Measurements from ENCODE around the gene SMC4.

The SMC4 gene

DNA sequence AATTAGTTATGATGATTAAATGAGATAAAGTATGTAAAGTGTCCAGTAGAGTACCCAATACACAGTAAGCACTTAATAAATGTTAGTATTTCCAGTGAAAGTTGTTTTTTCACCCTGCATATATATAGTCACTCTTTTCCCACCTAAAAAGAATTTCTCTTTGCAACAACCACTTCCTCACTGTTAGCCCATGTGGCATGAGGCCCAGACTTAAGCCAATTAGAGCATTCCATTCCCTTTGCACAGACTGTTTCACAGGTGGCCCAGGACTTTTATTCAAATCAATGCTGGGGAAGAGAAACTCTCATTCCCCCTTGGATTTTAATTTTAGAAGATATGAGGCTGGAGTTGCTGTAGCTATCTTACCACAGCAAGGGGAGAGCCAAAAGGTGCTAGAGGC lies 4.2 kb upstream of the SMC4 start:
- no peak for DNase-seq

DNA sequence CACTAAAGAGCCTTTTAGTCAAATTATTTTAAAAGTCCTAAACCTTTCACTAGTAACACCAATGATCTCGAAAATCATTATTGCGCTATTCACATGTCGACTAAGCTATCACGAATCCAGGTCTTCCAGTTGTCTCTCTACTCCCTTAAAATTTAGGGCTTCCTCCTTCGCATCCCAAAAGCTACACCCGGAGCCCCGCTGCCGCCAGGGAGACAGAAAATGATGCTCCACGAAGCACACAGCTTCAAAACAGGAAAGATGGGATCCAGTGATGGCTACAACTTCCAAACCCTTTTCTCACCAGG lies 678 bp upstream of the SMC4 start:
- no peak for DNase-seq

DNA sequence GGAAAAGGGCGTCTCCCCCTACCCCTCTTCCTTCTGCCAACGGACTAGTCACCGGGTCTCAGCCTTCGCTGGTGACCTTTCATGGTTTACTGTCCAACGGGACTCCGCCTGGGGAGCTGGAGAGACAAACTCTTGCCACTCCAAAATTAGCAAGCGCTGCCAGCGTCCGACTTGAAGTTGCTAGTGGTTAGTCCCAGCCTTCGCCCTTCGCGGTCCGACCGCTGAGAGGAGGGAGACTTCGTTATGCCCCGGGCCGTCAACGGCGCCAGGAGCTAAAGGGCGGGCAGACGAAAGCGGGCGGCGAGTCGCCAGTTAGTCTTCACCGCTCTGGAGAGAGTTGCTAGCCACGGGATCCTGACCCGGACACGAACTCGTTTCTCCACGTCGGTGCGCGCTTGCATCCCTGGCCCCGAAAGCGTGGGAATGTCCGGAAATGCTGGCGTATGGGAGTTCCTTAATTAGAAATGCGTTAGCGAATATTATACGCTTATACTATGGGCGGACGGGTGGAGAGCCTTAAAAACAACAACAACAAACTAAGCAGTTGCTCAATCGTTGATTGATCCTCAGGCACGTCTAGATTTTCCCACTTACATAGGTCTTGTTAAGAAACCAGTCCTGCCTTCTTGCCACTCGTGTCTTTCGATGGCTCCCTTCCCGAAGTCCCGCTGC lies 716 bp downstream of the SMC4 start:
- peak; percentile 42 for DNase-seq

DNA sequence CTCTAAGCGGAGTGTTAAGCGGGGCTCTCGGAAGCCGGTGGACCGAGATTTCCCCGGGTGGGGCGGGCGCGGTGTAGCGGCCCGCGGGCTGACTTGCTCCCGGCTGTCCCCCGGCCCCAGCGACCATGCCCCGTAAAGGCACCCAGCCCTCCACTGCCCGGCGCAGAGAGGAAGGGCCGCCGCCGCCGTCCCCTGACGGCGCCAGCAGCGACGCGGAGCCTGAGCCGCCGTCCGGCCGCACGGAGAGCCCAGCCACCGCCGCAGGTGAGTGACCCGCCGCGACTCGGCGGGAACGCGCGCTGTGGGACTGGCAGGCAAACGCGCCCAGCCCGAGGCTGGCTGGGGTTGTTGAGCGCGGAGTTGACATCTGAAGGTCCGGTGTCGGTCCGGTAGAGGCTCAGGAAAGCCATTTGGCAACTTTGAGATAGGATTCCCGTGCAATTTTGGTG lies 1.3 kb downstream of the SMC4 start:
- peak; percentile 27 for DNase-seq

DNA sequence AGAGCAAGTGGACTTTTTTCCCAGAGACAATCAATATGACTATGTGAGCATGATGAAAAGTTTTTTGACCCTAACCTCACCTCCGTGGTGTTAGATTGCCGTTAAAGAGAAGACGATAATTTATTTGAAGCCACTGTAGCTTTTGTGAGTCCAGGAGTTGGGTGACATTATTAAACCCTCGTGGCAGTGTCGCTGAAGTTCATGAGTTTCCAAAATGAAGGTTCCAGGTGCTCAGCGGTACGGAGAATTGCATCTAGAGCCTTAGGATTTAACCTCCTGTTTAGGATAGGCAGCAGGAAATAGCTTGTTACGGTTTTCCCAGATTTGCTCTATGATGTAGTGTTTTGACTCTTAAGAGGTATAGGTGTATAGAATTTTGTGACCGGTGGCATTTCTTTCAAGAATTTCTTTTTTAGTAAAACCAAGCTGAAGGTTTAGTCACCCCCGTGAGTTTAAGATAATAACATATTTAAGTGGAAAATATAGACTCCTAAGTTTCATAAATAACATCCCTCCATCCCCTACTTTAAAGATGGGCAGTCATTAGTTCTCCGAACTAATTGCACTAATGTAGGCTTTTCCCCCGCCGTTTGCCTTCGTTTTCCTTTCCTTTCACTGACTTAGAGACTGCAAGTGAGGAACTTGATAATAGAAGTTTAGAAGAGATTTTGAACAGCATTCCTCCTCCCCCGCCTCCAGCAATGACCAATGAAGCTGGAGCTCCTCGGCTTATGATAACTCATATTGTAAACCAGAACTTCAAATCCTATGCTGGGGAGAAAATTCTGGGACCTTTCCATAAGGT lies 2.0 kb downstream of the SMC4 start:
- DNase-seq = peak; percentile 31

DNA sequence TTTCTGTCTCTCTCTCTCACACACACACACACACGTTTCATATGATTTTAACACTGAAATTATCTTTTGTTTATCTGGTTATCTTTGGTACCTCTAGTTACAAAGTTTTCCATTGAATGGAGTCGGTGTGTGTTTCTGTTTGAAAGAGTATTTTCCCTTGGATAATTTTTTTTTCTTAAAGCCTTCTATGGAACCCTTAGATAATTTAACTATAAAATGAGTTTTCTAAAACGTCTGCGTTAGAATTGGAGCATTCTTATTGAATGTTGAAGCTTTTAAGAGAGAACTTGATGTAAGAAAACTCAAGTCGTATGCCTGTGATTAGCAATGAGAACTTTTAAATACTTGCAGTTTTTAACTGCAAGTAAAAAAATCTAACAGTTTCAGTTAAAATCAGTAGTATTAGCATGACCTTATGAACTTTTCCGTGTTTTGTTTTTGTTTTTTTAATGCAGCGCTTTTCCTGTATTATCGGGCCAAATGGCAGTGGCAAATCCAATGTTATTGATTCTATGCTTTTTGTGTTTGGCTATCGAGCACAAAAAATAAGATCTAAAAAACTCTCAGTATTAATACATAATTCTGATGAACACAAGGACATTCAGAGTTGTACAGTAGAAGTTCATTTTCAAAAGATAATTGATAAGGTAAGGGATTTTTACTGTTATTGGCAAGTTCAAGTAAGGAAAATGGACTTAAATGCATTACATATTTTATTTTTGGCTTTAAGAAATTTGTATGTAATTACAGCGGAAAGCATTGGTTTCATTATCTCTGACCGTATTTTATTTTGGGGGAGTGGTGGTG lies 3.0 kb downstream of the SMC4 start:
- DNase-seq = no peak

DNA sequence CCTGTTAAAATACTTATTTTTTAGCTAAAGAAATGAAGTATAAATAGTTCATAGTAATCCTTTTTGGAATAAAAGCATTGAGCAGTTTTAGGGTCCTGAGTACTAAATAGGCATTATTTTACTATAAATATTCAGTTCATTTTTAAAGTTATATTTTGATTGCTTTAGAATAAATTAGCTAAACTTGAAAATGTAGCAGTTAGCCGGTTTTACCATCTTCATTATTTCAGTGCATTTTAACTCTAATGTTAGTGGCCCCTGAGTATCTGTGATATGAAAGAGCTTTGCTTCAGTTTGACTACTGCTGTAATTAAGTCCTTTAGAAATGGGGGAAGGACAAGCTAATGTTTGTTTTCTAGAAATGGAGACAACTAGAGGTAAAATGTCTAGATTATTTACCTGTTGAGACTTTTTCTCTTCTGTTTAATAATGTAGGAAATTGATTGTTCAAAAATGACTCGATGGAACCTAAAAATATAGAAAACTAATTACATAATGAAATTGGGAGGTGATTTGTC lies 3.6 kb downstream of the SMC4 start:
- no peak for DNase-seq

DNA sequence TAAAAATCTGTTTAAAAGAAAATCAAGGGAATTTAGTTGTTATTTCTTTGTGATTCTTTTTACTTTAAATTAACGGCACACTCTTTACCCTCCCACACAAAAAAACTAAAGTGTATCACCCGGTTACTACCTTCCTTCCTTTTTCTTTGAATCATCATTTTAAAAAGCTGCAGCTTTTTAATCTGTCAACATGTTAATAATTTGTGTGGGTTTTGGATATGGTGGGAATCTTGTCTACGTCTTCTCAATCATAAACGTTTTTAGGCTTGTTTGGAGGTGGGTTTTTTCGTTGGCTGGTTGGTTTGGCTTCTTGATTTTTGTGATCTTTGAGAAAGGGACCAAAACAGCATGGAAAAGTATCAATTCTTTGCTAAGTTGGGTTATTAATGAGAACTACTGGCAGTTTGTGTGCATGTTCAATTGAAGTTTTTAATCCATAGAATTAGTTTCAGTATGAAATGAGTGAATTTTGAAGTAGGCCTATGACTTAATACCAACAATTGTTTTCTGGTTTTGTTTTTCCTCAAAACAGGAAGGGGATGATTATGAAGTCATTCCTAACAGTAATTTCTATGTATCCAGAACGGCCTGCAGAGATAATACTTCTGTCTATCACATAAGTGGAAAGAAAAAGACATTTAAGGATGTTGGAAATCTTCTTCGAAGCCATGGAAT lies 4.5 kb downstream of the SMC4 start:
- no peak for DNase-seq

DNA sequence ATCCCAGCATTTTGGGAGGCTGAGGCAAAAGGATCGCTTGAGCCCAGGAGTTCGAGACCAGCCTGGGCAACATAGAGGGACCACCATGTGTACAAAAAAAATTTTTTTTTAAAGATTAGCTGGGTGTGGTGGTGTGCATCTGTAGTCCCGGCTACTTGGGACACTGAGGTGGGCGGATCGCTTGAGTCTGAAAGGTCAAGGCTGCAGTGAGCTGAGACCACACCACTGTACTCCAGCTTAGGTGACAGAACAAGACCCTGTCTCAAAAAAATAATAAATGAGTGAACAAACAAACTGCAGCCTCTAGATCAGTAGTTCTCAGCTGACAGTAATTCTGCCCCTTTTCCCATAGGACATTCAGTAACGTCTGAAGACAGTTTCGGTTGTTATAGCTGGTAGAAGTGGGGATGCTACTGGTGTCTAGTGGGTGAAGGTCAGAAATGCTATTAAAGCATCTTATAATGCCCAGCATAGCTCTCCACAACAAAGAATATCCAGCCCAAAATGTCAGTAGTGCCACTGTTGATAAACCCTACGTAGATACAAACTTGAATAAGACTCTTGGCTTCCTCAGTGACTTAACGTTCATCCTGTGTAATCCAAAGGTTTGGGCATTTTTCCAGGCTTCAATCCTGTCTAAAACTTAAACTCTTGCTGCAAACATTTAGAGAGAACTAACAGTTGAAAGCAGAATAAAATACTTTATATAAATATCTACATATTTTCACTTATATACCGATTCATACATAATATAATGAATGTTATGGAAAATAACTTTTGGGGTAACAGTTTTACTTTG lies 10.6 kb downstream of the SMC4 start:
- no peak for DNase-seq

DNA sequence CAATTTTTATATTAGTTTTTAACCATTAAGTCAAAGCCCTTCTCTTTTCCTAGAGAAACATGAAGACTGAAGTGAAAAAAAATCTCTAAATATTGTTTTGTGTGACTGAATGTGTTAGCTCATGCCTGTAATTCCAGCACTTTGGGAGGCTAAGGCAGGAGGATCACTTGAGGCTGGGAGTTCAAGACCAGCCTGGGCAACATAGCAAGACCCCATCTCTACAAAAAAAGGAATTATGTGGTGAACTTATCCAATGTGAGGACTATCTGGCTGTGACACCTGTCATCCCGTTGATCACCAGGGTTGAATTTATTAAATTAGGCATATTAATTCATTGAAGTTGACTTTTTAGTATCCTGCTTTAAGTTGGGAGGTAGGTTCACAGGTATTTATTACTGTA lies 13.0 kb downstream of the SMC4 start:
- no peak for DNase-seq

DNA sequence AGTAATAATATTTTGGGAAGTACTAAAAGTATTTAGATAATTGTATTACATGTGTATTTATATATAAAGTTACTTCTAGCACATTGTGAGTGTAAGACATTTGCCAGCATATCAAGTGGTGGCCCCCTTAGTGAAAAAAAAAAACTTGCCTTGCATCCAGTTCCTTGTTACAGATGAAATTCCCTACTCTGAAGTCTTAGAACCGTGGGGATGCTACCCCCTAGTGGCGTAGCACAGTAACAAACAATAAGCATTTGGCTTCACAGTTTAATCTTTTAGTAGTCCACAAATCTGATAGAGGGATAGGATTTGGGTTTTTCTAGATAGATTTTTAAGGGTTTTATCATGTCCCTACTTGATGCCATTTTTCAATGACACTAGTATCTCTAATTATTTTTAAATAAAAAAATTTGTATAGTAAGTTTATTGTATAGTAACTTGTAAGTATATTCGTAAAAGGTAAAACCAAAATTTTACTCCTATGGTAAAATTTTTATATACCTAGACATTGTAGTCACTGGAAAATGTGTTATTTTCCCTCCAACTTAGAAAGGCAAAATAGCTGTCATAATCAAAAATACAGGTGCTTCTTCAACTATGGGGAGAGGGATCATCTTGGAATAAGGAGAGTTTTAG lies 14.3 kb downstream of the SMC4 start:
- DNase-seq = peak; percentile 68

DNA sequence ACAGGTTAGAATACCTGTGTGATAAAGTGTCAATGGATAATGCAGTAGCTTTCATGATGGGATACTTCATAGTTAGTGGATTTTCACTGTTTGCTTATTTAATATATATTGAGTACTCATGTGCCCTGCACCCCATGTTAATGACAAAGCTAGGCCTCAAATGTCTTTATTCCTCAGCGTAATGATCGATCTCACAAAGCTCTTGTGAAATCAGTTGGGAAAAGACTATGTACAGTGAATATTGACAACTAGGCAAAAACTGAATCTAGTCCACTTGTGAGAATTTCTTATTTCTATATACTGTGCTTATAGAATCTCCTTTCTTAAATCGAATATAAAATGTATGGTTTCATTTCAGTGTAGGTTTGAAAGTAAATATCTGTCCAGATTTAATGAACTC lies 17.9 kb downstream of the SMC4 start:
- DNase-seq = no peak

DNA sequence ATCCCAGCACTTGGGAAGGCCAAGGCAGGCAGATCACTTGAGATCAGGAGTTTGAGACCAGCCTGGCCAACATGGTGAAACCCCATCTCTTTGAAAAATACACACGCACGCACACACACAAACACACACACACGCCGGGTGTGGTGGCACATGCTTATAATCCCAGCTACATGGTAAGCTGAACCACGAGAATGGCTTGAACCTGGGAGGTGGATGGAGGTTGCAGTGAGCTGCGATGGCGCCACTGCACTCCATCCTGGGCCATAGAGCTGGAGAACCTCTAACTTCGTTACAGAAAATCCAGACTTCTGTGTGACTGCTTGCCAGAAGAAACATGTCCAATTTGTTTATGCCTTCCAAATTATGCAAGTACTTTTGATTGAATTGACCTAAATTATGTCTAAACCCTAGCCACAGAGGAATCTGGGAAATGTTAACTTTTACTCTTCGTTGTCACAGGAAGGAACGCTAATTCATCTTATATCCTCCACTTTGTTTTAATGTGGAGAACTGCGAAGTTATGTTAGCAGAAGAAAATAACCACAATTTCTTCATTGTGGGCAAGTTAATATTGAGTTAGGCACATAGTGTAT lies 28.5 kb downstream of the SMC4 start:
- DNase-seq = no peak

DNA sequence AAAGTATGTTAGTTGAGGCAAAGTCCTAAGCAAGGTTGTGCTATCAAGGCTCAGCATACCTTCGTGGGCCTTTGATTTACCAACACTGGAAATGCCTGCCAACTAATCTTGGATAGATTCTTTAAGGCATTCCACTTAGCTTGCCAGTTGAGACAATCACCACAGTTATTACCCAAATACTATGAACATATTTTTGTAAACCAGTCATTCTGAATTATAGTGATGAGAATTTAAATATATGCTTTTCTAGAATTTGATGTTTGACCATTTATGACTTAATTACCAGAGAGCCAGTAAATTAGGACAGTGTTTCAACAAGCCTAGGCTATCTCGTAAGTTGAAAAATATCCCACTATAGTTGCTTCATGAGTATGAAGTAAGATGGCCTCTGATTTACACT lies 34.6 kb downstream of the SMC4 start:
- no peak for DNase-seq

DNA sequence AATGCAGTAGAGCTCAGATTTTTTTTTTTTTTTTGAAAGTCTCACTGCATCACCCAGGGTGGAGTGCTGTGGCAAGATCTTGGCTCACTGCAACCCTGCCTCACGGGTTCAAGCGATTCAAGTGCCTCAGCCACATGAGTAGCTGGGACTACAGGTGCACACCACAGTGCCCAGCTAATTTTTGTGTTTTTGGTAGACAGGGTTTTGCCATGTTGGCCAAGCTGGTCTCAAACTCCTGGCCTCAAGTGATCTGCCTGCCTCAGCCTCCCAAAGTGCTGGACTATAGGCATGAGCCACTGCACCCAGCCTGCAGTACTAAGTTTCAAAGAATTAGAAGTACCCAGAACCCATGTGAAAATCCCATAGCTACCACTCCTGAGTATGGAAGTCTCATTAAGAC lies 35.6 kb downstream of the SMC4 start:
- no peak for DNase-seq

DNA sequence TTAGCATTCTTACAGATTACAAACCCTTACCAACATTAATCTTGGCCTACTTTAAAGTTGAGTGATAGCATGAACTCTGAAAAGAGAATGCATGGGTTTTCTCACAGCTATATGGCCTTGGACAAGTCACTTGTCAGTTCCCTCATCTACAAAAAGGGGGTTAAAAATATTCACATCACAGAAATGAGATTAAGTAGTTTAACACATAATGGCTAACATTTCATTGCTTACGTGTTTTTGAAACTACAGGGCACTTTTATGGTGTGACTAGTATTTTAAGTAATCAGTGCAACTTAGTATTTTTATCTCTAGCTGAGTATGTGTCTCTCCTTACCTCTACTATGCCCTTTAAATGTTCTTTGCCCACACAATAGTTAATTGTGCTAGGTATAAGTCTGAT lies 36.3 kb downstream of the SMC4 start:
- DNase-seq = no peak

DNA sequence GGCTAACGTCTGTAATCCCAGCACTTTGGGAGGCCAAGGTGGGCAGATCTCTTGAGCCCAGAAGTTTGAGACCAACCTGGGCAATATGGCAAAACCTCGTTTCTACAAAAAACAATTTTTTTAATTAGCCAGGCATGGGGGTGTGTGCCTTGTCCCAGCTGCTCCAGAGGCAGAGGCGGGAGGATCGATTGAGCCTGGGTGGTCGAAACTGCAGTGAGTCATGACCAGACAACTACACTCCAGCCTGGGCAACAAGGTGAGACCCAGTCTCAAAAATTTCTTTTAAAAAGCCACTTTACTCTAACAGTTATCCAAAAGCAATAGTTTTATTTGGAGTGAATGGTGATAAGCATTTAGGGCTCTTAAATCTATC lies 37.6 kb downstream of the SMC4 start:
- no peak for DNase-seq

DNA sequence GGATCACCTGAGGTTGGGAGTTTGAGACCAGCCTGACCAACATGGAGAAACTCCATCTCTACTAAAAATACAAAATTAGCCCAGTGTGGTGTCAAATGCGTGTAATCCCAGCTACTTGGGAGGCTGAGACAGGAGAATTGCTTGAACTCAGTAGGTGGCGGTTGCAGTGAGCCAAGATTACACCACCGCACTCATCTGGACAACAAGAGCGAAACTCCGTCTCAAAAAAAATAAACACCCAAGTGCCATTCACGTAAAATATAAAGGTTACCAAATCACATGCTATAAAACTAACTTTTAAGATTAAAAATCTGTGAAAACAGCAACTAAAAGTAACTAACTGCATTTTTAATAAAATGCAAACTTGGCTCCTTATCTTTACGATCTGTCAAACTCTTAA lies 41.2 kb downstream of the SMC4 start:
- DNase-seq = no peak

DNA sequence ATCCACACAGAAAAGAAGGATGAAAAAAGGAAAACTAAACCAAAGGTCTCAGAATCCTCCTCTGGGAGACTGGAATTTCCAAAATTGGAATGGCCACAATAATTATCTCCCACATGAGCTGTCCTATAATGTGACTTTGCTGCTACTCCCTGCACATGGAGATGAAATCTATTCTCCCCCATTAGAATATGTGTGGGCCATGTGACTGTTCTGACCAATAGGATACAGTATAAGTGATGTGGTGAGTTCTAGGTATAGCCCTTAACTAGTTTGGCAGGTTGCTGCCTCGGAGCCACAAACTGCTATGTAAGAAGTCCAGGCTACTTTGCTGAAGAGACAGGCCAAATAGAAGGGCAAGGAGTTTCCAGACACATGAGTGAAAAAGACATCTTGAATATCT lies 45.0 kb downstream of the SMC4 start:
- DNase-seq = no peak

DNA sequence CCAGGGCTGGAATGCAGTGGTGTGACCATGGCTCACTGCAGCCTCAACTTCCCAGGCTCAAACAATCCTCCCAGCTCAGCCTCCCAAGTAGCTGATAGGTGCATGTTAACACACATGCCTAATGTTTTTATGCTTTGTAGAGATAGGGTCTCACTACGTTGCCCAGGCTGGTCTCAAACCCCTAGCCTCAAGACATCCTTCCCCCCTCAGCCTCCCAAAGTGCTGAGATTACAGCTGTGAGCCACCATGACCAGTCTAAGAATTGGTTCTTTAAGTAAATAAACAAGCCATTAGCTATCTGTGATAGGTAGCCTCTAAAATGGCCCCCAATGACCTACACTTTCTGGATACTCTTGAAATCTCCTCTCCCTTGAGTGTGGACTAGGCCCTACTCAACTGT lies 46.4 kb downstream of the SMC4 start:
- DNase-seq = no peak

DNA sequence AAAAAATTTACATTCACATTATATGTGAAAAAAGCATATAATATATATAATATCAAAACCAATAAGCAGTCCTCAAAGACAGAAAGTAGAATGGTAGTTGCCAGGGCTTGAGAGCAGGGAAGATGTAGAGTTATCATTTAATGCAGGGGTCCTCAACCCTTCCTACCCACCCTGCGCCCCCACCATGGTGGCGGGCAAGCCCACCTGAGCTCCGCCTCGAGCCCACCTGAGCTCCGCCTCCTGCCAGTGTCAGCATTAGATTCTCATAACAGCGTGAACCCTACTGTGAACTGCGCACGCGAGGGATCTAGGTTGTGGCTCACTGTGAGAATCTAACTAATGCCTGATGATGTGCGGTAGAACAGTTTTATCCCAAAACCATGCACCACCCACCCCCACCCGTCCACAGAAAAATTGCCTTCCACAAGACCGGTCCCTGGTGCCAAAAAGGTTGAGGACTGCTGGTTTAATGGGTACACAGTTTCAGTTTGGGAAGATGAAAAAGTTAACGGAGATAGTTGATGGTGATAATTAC lies 47.1 kb downstream of the SMC4 start:
- no peak for DNase-seq
